ENCODE measurements around the gene ENHO.
"Not testable (repeated sequence)": the region's sequence is repeated elsewhere in the genome, so short reads cannot be mapped to it uniquely, and the experiment has no call there.

ENHO gene

GRCh38 chr9:34505370-34506120 is 17.2 kb downstream of the ENHO start:
- no peak for DNase-seq

GRCh38 chr9:34503406-34503805 is 19.4 kb downstream of the ENHO start:
- DNase-seq: no peak

- DNase-seq: no peak
These were observed 19.9 kb downstream of the ENHO start for GRCh38 chr9:34502891-34503290.

GRCh38 chr9:34502471-34502870 is 20.3 kb downstream of the ENHO start:
- no peak for DNase-seq

GRCh38 chr9:34501889-34502425 is 20.8 kb downstream of the ENHO start:
- no peak for DNase-seq

GRCh38 chr9:34501372-34501771 is 21.4 kb downstream of the ENHO start:
- no peak for DNase-seq

GRCh38 chr9:34500623-34501267 is 22.0 kb downstream of the ENHO start:
- DNase-seq: peak; percentile 74

- DNase-seq: no peak
These were observed 23.7 kb downstream of the ENHO start for GRCh38 chr9:34499076-34499475.

GRCh38 chr9:34498553-34498952 is 24.2 kb downstream of the ENHO start:
- no peak for DNase-seq

- DNase-seq: no peak
These were observed 26.6 kb downstream of the ENHO start for GRCh38 chr9:34496149-34496712.

GRCh38 chr9:34493972-34494535 is 28.7 kb downstream of the ENHO start:
- peak; percentile 6 for DNase-seq

GRCh38 chr9:34492051-34492450 is 30.7 kb downstream of the ENHO start:
- no peak for DNase-seq

- DNase-seq: no peak
These were observed 31.2 kb downstream of the ENHO start for GRCh38 chr9:34491596-34491995.

- DNase-seq: no peak
These were observed 32.0 kb downstream of the ENHO start for GRCh38 chr9:34490760-34491159.

- no peak for DNase-seq
These were observed 32.4 kb downstream of the ENHO start for GRCh38 chr9:34490360-34490759.

- no peak for DNase-seq
These were observed 36.2 kb downstream of the ENHO start for GRCh38 chr9:34486572-34486971.

- DNase-seq: no peak
These were observed 37.0 kb downstream of the ENHO start for GRCh38 chr9:34485822-34486221.

- DNase-seq: no peak
These were observed 38.1 kb downstream of the ENHO start for GRCh38 chr9:34484678-34485077.

GRCh38 chr9:34482746-34483145 is 40.0 kb downstream of the ENHO start:
- not testable (repeated sequence) for DNase-seq

- not testable (repeated sequence) for DNase-seq
These were observed 41.2 kb downstream of the ENHO start for GRCh38 chr9:34481620-34482019.

GRCh38 chr9:34479431-34479866 is 43.3 kb downstream of the ENHO start:
- DNase-seq: no peak

GRCh38 chr9:34477541-34477940 is 45.2 kb downstream of the ENHO start:
- DNase-seq: no peak

GRCh38 chr9:34475097-34475496 is 47.7 kb downstream of the ENHO start:
- no peak for DNase-seq
